Lower leg skin (tissue), 3 donors: Measurements from ENCODE around the gene SLC25A27.

Source experiments
- POLR2A ChIP-seq, 2 donors: fragments of 450-650 bp; IDR thresholded peaks; one replicate each; pipeline ENCODE4 v1.6.1; 2016 to 2017; ENCODE audit warnings: antibody characterized with exemption in 2 of 2, mild to moderate bottlenecking in 1 of 2, moderate library complexity in 1 of 2
- TF ChIP-seq, protein P1 (sequence below), 3 donors: fragments of 450-650 bp; IDR thresholded peaks; one replicate each; pipeline ENCODE4 v1.5.1; 2016; ENCODE audit warnings: antibody characterized with exemption in 3 of 3, mild to moderate bottlenecking in 3 of 3, moderate library complexity in 2 of 3

- TF ChIP-seq, protein P1, sequence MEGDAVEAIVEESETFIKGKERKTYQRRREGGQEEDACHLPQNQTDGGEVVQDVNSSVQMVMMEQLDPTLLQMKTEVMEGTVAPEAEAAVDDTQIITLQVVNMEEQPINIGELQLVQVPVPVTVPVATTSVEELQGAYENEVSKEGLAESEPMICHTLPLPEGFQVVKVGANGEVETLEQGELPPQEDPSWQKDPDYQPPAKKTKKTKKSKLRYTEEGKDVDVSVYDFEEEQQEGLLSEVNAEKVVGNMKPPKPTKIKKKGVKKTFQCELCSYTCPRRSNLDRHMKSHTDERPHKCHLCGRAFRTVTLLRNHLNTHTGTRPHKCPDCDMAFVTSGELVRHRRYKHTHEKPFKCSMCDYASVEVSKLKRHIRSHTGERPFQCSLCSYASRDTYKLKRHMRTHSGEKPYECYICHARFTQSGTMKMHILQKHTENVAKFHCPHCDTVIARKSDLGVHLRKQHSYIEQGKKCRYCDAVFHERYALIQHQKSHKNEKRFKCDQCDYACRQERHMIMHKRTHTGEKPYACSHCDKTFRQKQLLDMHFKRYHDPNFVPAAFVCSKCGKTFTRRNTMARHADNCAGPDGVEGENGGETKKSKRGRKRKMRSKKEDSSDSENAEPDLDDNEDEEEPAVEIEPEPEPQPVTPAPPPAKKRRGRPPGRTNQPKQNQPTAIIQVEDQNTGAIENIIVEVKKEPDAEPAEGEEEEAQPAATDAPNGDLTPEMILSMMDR (IDR thresholded peaks at IDR 0.05) = no peak
- no peak for TF ChIP-seq POLR2A (IDR thresholded peaks at IDR 0.05)
Measured at GRCh38 chr6:46677314-46677654, 24.5 kb downstream of the SLC25A27 start.
